SK-N-SH (cell line): ENCODE results near the gene RNF150. TPM values are rescaled to one million over a fixed set of nuclear protein-coding genes. Genes with fewer than 3 reads are reported as not detected.

Experiments used
- CTCF ChIA-PET: fragments of 300-600, 350-600 bp; formaldehyde crosslinking; extraction: SDS; loops from one replicate; lab custom pipeline; 2021; lab: Yijun Ruan, JAX
- POLR2A ChIA-PET: fragments of 350-600 bp; sonication (Branson Sonifier 250); formaldehyde crosslinking; extraction: SDS; loops from one replicate; lab custom pipeline; 2020; ENCODE audit warnings: antibody characterized with exemption, inconsistent platforms; lab: Yijun Ruan, JAX
- DNase-seq: peaks from one replicate; pipeline ENCODE4 v3.0.0; 2012
- H2AFZ ChIP-seq: fragments of 200-600 bp; sonication (generic); 2 replicates; pipeline ENCODE4 v1.8.1; 2016; ENCODE audit warnings: antibody characterized with exemption, mild to moderate bottlenecking, low read depth
- H3F3A ChIP-seq: fragments of 200-600 bp; sonication (generic); replicated peaks from 2 replicates; pipeline ENCODE3; 2016; ENCODE audit warnings: antibody characterized with exemption, mild to moderate bottlenecking; ENCODE audit not compliant: insufficient read depth
- H3K27ac ChIP-seq, 2 experiments: fragments of 200-500 bp in 1 of 2; fragments of 200-600 bp in 1 of 2; sonication (Bioruptor generic) in 1 of 2; sonication (generic), shearing (Covaris generic) in 1 of 2; 2 replicates each; pipeline versions ENCODE4 v1.5.1 to v1.6.1; 2014 to 2016; ENCODE audit warnings: low read depth in 2 of 2, inconsistent platforms in 1 of 2, low read length in 1 of 2, mild to moderate bottlenecking in 1 of 2, mixed read lengths in 1 of 2
- H3K27me3 ChIP-seq: fragments of 200-600 bp; sonication (generic), shearing (Covaris generic); 2 replicates; pipeline ENCODE4 v1.6.1; 2016; ENCODE audit warnings: mixed run types; ENCODE audit not compliant: insufficient read depth
- H3K36me3 ChIP-seq, 2 experiments: fragments of 200-500 bp in 1 of 2; fragments of 200-600 bp in 1 of 2; sonication (Bioruptor generic) in 1 of 2; sonication (generic) in 1 of 2; replicated peaks in 1 of 2; 2 replicates each; pipeline versions ENCODE3 to v1.5.1; 2014 to 2016; ENCODE audit warnings: low read length in 1 of 2, mild to moderate bottlenecking in 1 of 2; ENCODE audit not compliant: insufficient read depth in 2 of 2, control insufficient read depth in 1 of 2
- H3K4me1 ChIP-seq, 2 experiments: fragments of 200-500 bp in 1 of 2; fragments of 200-600 bp in 1 of 2; sonication (Bioruptor generic) in 1 of 2; sonication (generic), shearing (Covaris generic) in 1 of 2; 2 replicates each; pipeline versions ENCODE4 v1.5.1 to v1.6.1; 2014 to 2016; ENCODE audit warnings: low read depth in 1 of 2, low read length in 1 of 2, mixed run types in 1 of 2; ENCODE audit not compliant: insufficient read depth in 2 of 2, control insufficient read depth in 1 of 2
- H3K4me2 ChIP-seq: fragments of 200-600 bp; sonication (generic), shearing (Covaris generic); 2 replicates; pipeline ENCODE4 v1.6.1; 2017; ENCODE audit warnings: mixed run types
- H3K4me3 ChIP-seq, 2 experiments: fragments of 200-500 bp in 1 of 2; fragments of 200-600 bp in 1 of 2; sonication (Bioruptor generic) in 1 of 2; sonication (generic), shearing (Covaris generic) in 1 of 2; 2 replicates each; pipeline versions ENCODE4 v1.5.1 to v1.8.1; 2014 to 2016; ENCODE audit warnings: low read depth in 2 of 2, inconsistent platforms in 1 of 2, low read length in 1 of 2, mild to moderate bottlenecking in 1 of 2, mixed read lengths in 1 of 2, moderate library complexity in 1 of 2
- H3K79me2 ChIP-seq: fragments of 200-600 bp; sonication (generic); 2 replicates; pipeline ENCODE4 v1.8.1; 2017; ENCODE audit warnings: mild to moderate bottlenecking; ENCODE audit not compliant: insufficient read depth
- H3K9ac ChIP-seq: fragments of 200-600 bp; sonication (generic); 2 replicates; pipeline ENCODE4 v1.6.1; 2017; ENCODE audit warnings: mixed run types
- H3K9me2 ChIP-seq: fragments of 200-600 bp; sonication (generic); 2 replicates; pipeline ENCODE4 v1.6.1; 2017; ENCODE audit warnings: mixed run types
- H3K9me3 ChIP-seq: fragments of 200-600 bp; sonication (generic); 2 replicates; pipeline ENCODE4 v1.6.1; 2017; ENCODE audit warnings: mixed run types, mild to moderate bottlenecking, moderate library complexity
- H4K20me1 ChIP-seq: fragments of 200-600 bp; sonication (generic); 2 replicates; pipeline ENCODE4 v1.6.1; 2017; ENCODE audit warnings: mild to moderate bottlenecking, mixed run types; ENCODE audit not compliant: insufficient read depth
- CHD2 ChIP-seq: fragments of 150-350 bp; IDR thresholded peaks from 2 replicates; pipeline ENCODE4 v1.6.1; 2018; ENCODE audit warnings: low read length; ENCODE audit not compliant: partially characterized antibody
- CTCF ChIP-seq: fragments of 200-600 bp; sonication (generic); IDR thresholded peaks from 2 replicates; pipeline ENCODE4 v1.6.1; 2017; ENCODE audit warnings: antibody characterized with exemption, mild to moderate bottlenecking, moderate library complexity
- EP300 ChIP-seq, 2 experiments: IDR thresholded peaks; 2 replicates each; pipeline versions ENCODE4 v1.4.0 to v1.6.1; 2012; ENCODE audit warnings: borderline replicate concordance in 1 of 2, low read depth in 1 of 2, low read length in 1 of 2
- FOXM1 ChIP-seq: IDR thresholded peaks from 2 replicates; pipeline ENCODE4 v1.4.0; 2012; ENCODE audit warnings: low read depth, mild to moderate bottlenecking
- GABPA ChIP-seq: IDR thresholded peaks from 2 replicates; pipeline ENCODE4 v1.4.0; 2012; ENCODE audit warnings: low read depth, mild to moderate bottlenecking
- GATA2 ChIP-seq: sonication (generic); formaldehyde crosslinking; IDR thresholded peaks from 2 replicates; pipeline ENCODE4 v1.5.0; 2020; ENCODE audit warnings: mild to moderate bottlenecking, missing genetic modification reagents
- IRF3 ChIP-seq: fragments of 150-350 bp; IDR thresholded peaks from 2 replicates; pipeline ENCODE4 v1.6.1; 2016; ENCODE audit warnings: mild to moderate bottlenecking, low read depth, low read length
- MAX ChIP-seq: IDR thresholded peaks from 2 replicates; pipeline ENCODE4 v1.4.0; 2012; ENCODE audit warnings: low read depth
- MEF2A ChIP-seq: IDR thresholded peaks from 2 replicates; pipeline ENCODE4 v1.4.0; 2012; ENCODE audit warnings: low read depth, borderline replicate concordance
- MXI1 ChIP-seq: IDR thresholded peaks from 2 replicates; pipeline ENCODE4 v1.6.1; 2012; ENCODE audit warnings: mild to moderate bottlenecking, low read depth, low read length, improper control_type of control experiment
- NRF1 ChIP-seq: IDR thresholded peaks from 2 replicates; pipeline ENCODE4 v1.6.1; 2012; ENCODE audit warnings: low read depth, mild to moderate bottlenecking, low read length
- PBX3 ChIP-seq: IDR thresholded peaks from 2 replicates; pipeline ENCODE4; 2012
- RAD21 ChIP-seq: IDR thresholded peaks from 2 replicates; pipeline ENCODE4 v1.6.1; 2012; ENCODE audit warnings: mild to moderate bottlenecking, low read length
- RCOR1 ChIP-seq: fragments of 150-350 bp; IDR thresholded peaks from 2 replicates; pipeline ENCODE4 v1.6.1; 2017; ENCODE audit warnings: antibody characterized with exemption, low read length
- RFX5 ChIP-seq: IDR thresholded peaks from 2 replicates; pipeline ENCODE4 v1.6.1; 2012; ENCODE audit warnings: mild to moderate bottlenecking, improper control_type of control experiment, low read length
- RXRA ChIP-seq: IDR thresholded peaks from 2 replicates; pipeline ENCODE4 v1.4.0; 2012; ENCODE audit warnings: low read depth, mild to moderate bottlenecking, borderline replicate concordance
- SMC3 ChIP-seq: IDR thresholded peaks from 2 replicates; pipeline ENCODE4 v1.6.1; 2012; ENCODE audit warnings: low read depth, low read length, improper control_type of control experiment
- TEAD4 ChIP-seq: IDR thresholded peaks from 2 replicates; pipeline ENCODE4 v1.4.0; 2012; ENCODE audit warnings: mild to moderate bottlenecking, borderline replicate concordance; ENCODE audit not compliant: insufficient read depth
- USF2 ChIP-seq: fragments of 150-350 bp; IDR thresholded peaks from 2 replicates; pipeline ENCODE4 v1.6.1; 2017; ENCODE audit warnings: antibody characterized with exemption, low read length, low read depth, borderline replicate concordance
- YY1 ChIP-seq: IDR thresholded peaks from 2 replicates; pipeline ENCODE4 v1.4.0; 2012; ENCODE audit warnings: low read depth, mild to moderate bottlenecking
- ZBTB33 ChIP-seq: IDR thresholded peaks from 2 replicates; pipeline ENCODE4 v1.4.0; 2012; ENCODE audit warnings: low read depth, borderline replicate concordance
- WGBS: methylation state at CpG from one replicate; pipeline ENCODE4 v1.1.6; 2017; ENCODE audit warnings: low lambda C conversion rate; 5-methylcytosine and 5-hydroxymethylcytosine counted together
- polyA plus RNA-seq, 3 experiments: library from polyadenylated mRNA; depleted of rRNA; stranded (reverse); fragments of >200 nt; gene quantifications; 2 replicates each; pipeline ENCODE4 v1.2.3, GENCODE V29; 2012

The RNF150 gene
- polyA plus RNA-seq, 1 of the 3 experiments (the other 2 are of a cell fraction) = 5.8 TPM

GRCh38 chr4:140884431-140885058 lies 248.7 kb downstream of the RNF150 start:
- Histone ChIP-seq H4K20me1 (no peaks in the 10 kb centered on the region), H3K27me3 (no peaks in the 10 kb centered on the region), H3K4me2 (no peak overlapping the region), H3K9me2 (no peaks in the 10 kb centered on the region), H3K9me3 (peaks cover 10% of the 10 kb centered on the region; the same call in 1 of the 2 replicates), H3K9ac (no peak overlapping the region), H2AFZ (no peak overlapping the region), H3K4me3 (no peak overlapping the region; a peak in 1 of 4 replicates), H3K27ac (peak overlapping the region in 1 of 2 experiments; percentile 11; a peak in 1 of 4 replicates), H3F3A (peaks cover 6% of the 10 kb centered on the region), H3K4me1 (no peaks in the 10 kb centered on the region; a peak in 1 of 4 replicates), H3K36me3 (peaks cover 4 to 26% of the 10 kb centered on the region in 2 experiments), H3K79me2 (peaks cover 4% of the 10 kb centered on the region; the same call in 1 of the 2 replicates)
- DNase-seq = peak; percentile 39
- ChIA-PET POLR2A (no interaction called here), CTCF (interaction anchor here (0.9 to 2.4 kb wide), 8 partner anchors 13 to 249 kb away, joined by 3 to 9 read pairs (median 4); partner anchors contain the start of gene RNF150)
- TF ChIP-seq TEAD4 (no peak), RAD21 (peak; percentile 66), FOXM1 (no peak), NRF1 (no peak), MEF2A (no peak), YY1 (no peak), EP300 (IDR thresholded peaks at IDR 0.05; ENCODE audit: borderline replicate concordance in 1 of 2, low read depth in 1 of 2, low read length in 1 of 2) (no peak), IRF3 (no peak), CTCF (peak; percentile 53), RXRA (no peak), SMC3 (peak; percentile 52), GATA2 (CRISPR knock-in tag) (no peak)
- WGBS = 69% methylated on average over 4 of the region's 4 CpGs

- CTCF ChIA-PET = no interaction called here
- Histone ChIP-seq H3K36me3 (peaks cover 0 to 15% of the 10 kb centered on the region in 2 experiments), H3K9me2 (no peaks in the 10 kb centered on the region), H3K27me3 (no peaks in the 10 kb centered on the region), H3K4me3 (no peak overlapping the region), H3K4me1 (peaks cover 11 to 19% of the 10 kb centered on the region in 2 experiments), H3K9ac (no peak overlapping the region), H3K4me2 (peak overlapping the region; percentile 35; the same call in 1 of the 2 replicates), H3K79me2 (peaks cover 3% of the 10 kb centered on the region; the same call in 1 of the 2 replicates), H3K9me3 (0 out of 2 replicates have a peak, but pooled peaks cover 6% of the 10 kb centered on the region), H3F3A (peaks cover 24% of the 10 kb centered on the region), H2AFZ (no peak overlapping the region), H3K27ac (peak overlapping the region in 1 of 2 experiments; percentile 60; a peak in 3 of 4 replicates), H4K20me1 (no peaks in the 10 kb centered on the region)
- POLR2A ChIA-PET = no interaction called here
- no peak for DNase-seq
- TF ChIP-seq FOXM1 (no peak), ZBTB33 (no peak), GABPA (no peak), RFX5 (no peak), MAX (no peak), CHD2 (no peak), MXI1 (no peak), PBX3 (no peak), USF2 (no peak), RCOR1 (no peak)
These were observed 255.5 kb downstream of the RNF150 start for GRCh38 chr4:140877781-140878180.
